Heart right ventricle (tissue), 16 donors: ENCODE results near the gene ZNF740. TPM values are rescaled to one million over a fixed set of nuclear protein-coding genes. Genes with fewer than 3 reads are reported as not detected.

Source experiments
- ATAC-seq, 8 donors: fragments of 200-7000 bp; cut with Tn5 transposase; one replicate each; pipeline ENCODE4 v1.9.1; 2020; ENCODE audit warnings: mild to moderate bottlenecking in 8 of 8, moderate library complexity in 8 of 8, moderate number of reproducible peaks in 1 of 8
- DNase-seq, 2 donors: peaks; one replicate each; pipeline ENCODE4 v3.0.0-alpha.2; 2020
- H3K27ac ChIP-seq, 10 donors: fragments of 200-600 bp; sonication (generic) in 2 of 10; one replicate each; pipeline versions ENCODE4 v1.5.0 to v1.8.0; 2020 to 2022; ENCODE audit warnings: mild to moderate bottlenecking in 3 of 10
- H3K27me3 ChIP-seq, 7 donors: fragments of 200-600 bp; one replicate each; pipeline ENCODE4 v1.8.0; 2021 to 2022; ENCODE audit warnings: mild to moderate bottlenecking in 2 of 7
- H3K36me3 ChIP-seq, 9 donors: fragments of 200-600 bp; sonication (generic) in 1 of 9; one replicate each; pipeline versions ENCODE4 v1.5.0 to v1.8.0; 2020 to 2022; ENCODE audit warnings: mild to moderate bottlenecking in 2 of 9
- H3K4me1 ChIP-seq, 9 donors: fragments of 200-600 bp; sonication (generic) in 1 of 9; one replicate each; pipeline versions ENCODE4 v1.5.0 to v1.8.0; 2020 to 2022; ENCODE audit warnings: mild to moderate bottlenecking in 4 of 9
- H3K4me3 ChIP-seq, 10 donors: fragments of 200-600 bp; sonication (generic) in 2 of 10; one replicate each; pipeline versions ENCODE4 v1.5.0 to v1.8.0; 2020 to 2022; ENCODE audit warnings: mild to moderate bottlenecking in 7 of 10, moderate library complexity in 2 of 10
- H3K9me3 ChIP-seq, 11 donors: fragments of 200-600 bp in 10 of 11; sonication (generic) in 2 of 11; one replicate each; pipeline versions ENCODE4 v1.5.0 to v1.8.0; 2013 to 2022; ENCODE audit warnings: mild to moderate bottlenecking in 2 of 11, control low read depth in 1 of 11, moderate library complexity in 1 of 11
- CTCF ChIP-seq, 9 donors: fragments of 200-600 bp; sonication (generic) in 2 of 9; IDR thresholded peaks; one replicate each; pipeline versions ENCODE4 v1.5.0 to v1.8.0; 2021 to 2022; ENCODE audit warnings: antibody characterized with exemption in 9 of 9, mild to moderate bottlenecking in 5 of 9, moderate library complexity in 1 of 9
- WGBS, 2 donors: extraction: QIAGEN DNeasy Blood & Tissue Kit; methylation state at CpG; one replicate each; pipeline ENCODE4 v1.1.7; 2013; ENCODE audit warnings: inconsistent platforms in 1 of 2; 5-methylcytosine and 5-hydroxymethylcytosine counted together
- intact Hi-C, 10 donors: fragments of 100-400 bp; cut with DNase I; formaldehyde crosslinking; loops; one replicate each; pipeline versions ENCODE4 v1.11.1 to v1.14.2; 2022
- polyA plus RNA-seq, 2 donors: library from polyadenylated mRNA; stranded (reverse); fragments of 200-250 nt; gene quantifications; one replicate each; pipeline ENCODE4 v1.2.3, GENCODE V29; 2013
- total RNA-seq, 10 donors: library from RNA; stranded (reverse); fragmentation: NEBNext Ultra II Directional in 3 of 10; extraction: Animal tissue kit (Norgen Biotek cat#: 25700) in 3 of 10; gene quantifications; one replicate each; pipeline versions ENCODE4 v1.2.1 to v1.2.4, GENCODE V29; 2021 to 2023
- donor health status: Arrhythmogenic right ventricular cardiomyopathy.
- donor health status: ischemic (EF 13 %, LVEDD 7.1; RV severe dilation, severe dysfunction).
- donor health status: healthy with polysubstance abuse.
- donor health status: DM: no; HTN: yes; CAD: no.
- donor health status: DM: no; HTN: no; CAD: no.
- donor health status: ischemic (EF 25% LVEDD 6.9; RV normal size, moderate dysfunction).
- donor health status: ischemic (EF 25% LVEDD 5.7; RV mildly dilated, moderate dysfunction).
- donor health status: healthy.
- donor health status: DM: yes; HTN: yes; CAD: no.
- donor health status: Ischemic cardiomyopathy.
- donor health status: ischemic (EF 35%, LVEDD 5.7; RV mildly dilated, moderate dysfunction).
- donor health status: nonischemic (EF 11% LVEDD 7.7; RV severe dilation, severe dysfunction).
- donor health status: DM: yes; HTN: yes; CAD: no.
- donor health status: PGD.
- donor health status: ischemic (EF 29% LVEDD 5.4; RV normal size, mild dysfunction).
- donor health status: nonischemic (EF 23%, LVEDD 6.1; RV moderate dilation, normal function).

ZNF740 gene
- total and polyA plus RNA-seq, 12 donors, result 2.7 to 28.9 (median 18.9) TPM

GRCh38 chr12:53185582-53186153, 5.1 kb downstream of the ZNF740 start:
- WGBS, 2 donors, result 97 to 98% methylated on average over 3 of the region's 3 CpGs
- Histone ChIP-seq H3K27ac (no peak overlapping the region), H3K9me3 (no peaks in the 10 kb centered on the region), H3K4me3 (no peak overlapping the region), H3K4me1 (peaks cover 18 to 54% (median 36%) of the 10 kb centered on the region in 9 donors), H3K36me3 (peaks cover 0 to 80% (median 56%) of the 10 kb centered on the region in 9 donors), H3K27me3 (no peaks in the 10 kb centered on the region)
- intact Hi-C loops, result no loop called here
- no peak for DNase-seq
- no peak for ATAC-seq
- TF ChIP-seq CTCF (IDR thresholded peaks at IDR 0.05), result no peak

- intact Hi-C loops, result no loop called here
- Histone ChIP-seq H3K27ac (no peak overlapping the region), H3K36me3 (peaks cover 0 to 89% (median 56%) of the 10 kb centered on the region in 9 donors), H3K9me3 (no peaks in the 10 kb centered on the region), H3K4me1 (peaks cover 12 to 48% (median 29%) of the 10 kb centered on the region in 9 donors), H3K27me3 (no peaks in the 10 kb centered on the region), H3K4me3 (no peak overlapping the region)
- DNase-seq (no peak), ATAC-seq (no peak)
- 68 to 82% methylated on average over 4 of the region's 4 CpGs for WGBS, 2 donors
- TF ChIP-seq CTCF (IDR thresholded peaks at IDR 0.05), result no peak
Measured at GRCh38 chr12:53186745-53187144, 6.2 kb downstream of the ZNF740 start.

GRCh38 chr12:53187145-53187899, 6.8 kb downstream of the ZNF740 start:
- DNase-seq, result no peak
- H3K9me3 ChIP-seq, result no peaks in the 10 kb centered on the region
- WGBS, 2 donors, result 81 to 82% methylated on average over 15 of the region's 15 CpGs
- ATAC-seq, result no peak
- H3K36me3 ChIP-seq, result peaks cover 0 to 89% (median 56%) of the 10 kb centered on the region in 9 donors
- no peak overlapping the region for H3K4me3 ChIP-seq
- H3K27me3 ChIP-seq, result no peaks in the 10 kb centered on the region
- TF ChIP-seq CTCF (IDR thresholded peaks at IDR 0.05), result no peak
- intact Hi-C loops, result no loop called here
- peaks cover 6 to 43% (median 23%) of the 10 kb centered on the region in 9 donors for H3K4me1 ChIP-seq
- no peak overlapping the region for H3K27ac ChIP-seq

- peak; percentile 40 to 78 (median 69) for TF ChIP-seq CTCF (IDR thresholded peaks at IDR 0.05)
- peaks cover 0 to 16% (median 6%) of the 10 kb centered on the region in 9 donors for H3K4me1 ChIP-seq
- H3K4me3 ChIP-seq, result no peak overlapping the region
- H3K27me3 ChIP-seq, result no peaks in the 10 kb centered on the region
- peak; percentile 21 to 88 (median 74) for ATAC-seq
- peaks cover 0 to 72% (median 37%) of the 10 kb centered on the region in 9 donors for H3K36me3 ChIP-seq
- intact Hi-C loops, result loop anchor here in 6 of 10 donors (2.0 to 10.0 kb wide), 4 partner anchors 31 to 125 kb away; no protein-coding TSS in a partner anchor
- no peaks in the 10 kb centered on the region for H3K9me3 ChIP-seq
- 30 to 35% methylated on average over 14 of the region's 14 CpGs for WGBS, 2 donors
- peak overlapping the region in 2 of 10 donors; percentile 12 to 46 for H3K27ac ChIP-seq
- DNase-seq, result peak; percentile 37 to 61
Measured at GRCh38 chr12:53190108-53190729, 9.7 kb downstream of the ZNF740 start.
